DOHH2 (cell line): Measurements from ENCODE around the gene CAP1.

Source experiments
- CTCF ChIP-seq: fragments of 200-600 bp; sonication (generic); IDR thresholded peaks from one replicate; pipeline ENCODE4 v1.5.1; 2014; ENCODE audit warnings: antibody characterized with exemption, mild to moderate bottlenecking, low read depth, low read length; ENCODE audit not compliant: poor library complexity, severe bottlenecking
- EZH2phosphoT487 ChIP-seq: fragments of 200-600 bp; sonication (generic); IDR thresholded peaks from 2 replicates; pipeline ENCODE4 v1.6.1; 2017; ENCODE audit warnings: borderline replicate concordance, mild to moderate bottlenecking, antibody characterized with exemption, low read length, moderate library complexity, mixed read lengths

- TF ChIP-seq CTCF = no peak
- TF ChIP-seq EZH2phosphoT487 = no peak
Measured at GRCh38 chr1:39995973-39996393, 44.5 kb upstream of the CAP1 start.
